Mucosa of stomach (tissue), 1 donor: ENCODE results near the gene TMEM259.

Source experiments
- H3K27me3 ChIP-seq: one replicate; pipeline ENCODE4 v1.7.0; 2013; ENCODE audit warnings: mild to moderate bottlenecking, low read length; ENCODE audit not compliant: control insufficient read depth, insufficient read depth
- H3K36me3 ChIP-seq: one replicate; pipeline ENCODE4 v1.7.0; 2013; ENCODE audit warnings: low read length; ENCODE audit not compliant: control insufficient read depth, insufficient read depth
- H3K4me1 ChIP-seq: one replicate; pipeline ENCODE4 v1.7.0; 2013; ENCODE audit warnings: mild to moderate bottlenecking, low read length; ENCODE audit not compliant: control insufficient read depth, insufficient read depth
- H3K4me3 ChIP-seq: one replicate; pipeline ENCODE4 v1.7.0; 2013; ENCODE audit warnings: low read length
- H3K9ac ChIP-seq: one replicate; pipeline ENCODE4 v1.7.0; 2013; ENCODE audit warnings: mild to moderate bottlenecking, low read length, moderate library complexity
- H3K9me3 ChIP-seq: one replicate; pipeline ENCODE4 v1.7.0; 2013; ENCODE audit warnings: mild to moderate bottlenecking, low read length, moderate library complexity; ENCODE audit not compliant: control insufficient read depth
- donor health status: Pancreatic carcinoma.

Gene TMEM259

GRCh38 chr19:990119-990571 lies 30.8 kb downstream of the TMEM259 start:
- Histone ChIP-seq H3K9ac (no peak overlapping the region), H3K9me3 (no peaks in the 10 kb centered on the region), H3K4me1 (peaks cover 2% of the 10 kb centered on the region), H3K4me3 (no peak overlapping the region), H3K36me3 (no peaks in the 10 kb centered on the region), H3K27me3 (peaks cover 3% of the 10 kb centered on the region)

- Histone ChIP-seq H3K4me1 (peaks cover 7% of the 10 kb centered on the region), H3K36me3 (no peaks in the 10 kb centered on the region)
Observed at GRCh38 chr19:989381-990081, 31.4 kb downstream of the TMEM259 start.

DNA sequence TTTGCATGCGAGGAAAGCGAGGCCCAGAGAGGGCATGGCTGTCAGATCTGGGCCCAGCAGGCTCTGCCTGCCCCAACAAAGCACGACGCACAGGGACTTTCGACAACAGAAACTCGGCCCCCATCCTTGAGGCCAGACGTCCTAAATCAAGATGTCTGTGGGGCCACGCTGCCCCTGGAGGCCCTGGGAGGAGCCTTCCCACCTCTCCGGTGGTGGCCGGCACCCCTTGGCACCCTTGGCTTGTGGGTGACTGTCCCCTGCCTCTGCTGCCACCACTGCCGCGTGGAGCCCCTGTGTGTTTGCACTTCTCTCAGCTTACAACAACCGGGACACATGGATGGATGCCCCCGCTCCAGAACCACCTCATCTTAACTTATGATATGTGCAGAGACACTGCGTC lies 32.4 kb downstream of the TMEM259 start:
- Histone ChIP-seq H3K36me3 (no peaks in the 10 kb centered on the region), H3K4me1 (peaks cover 12% of the 10 kb centered on the region), H3K4me3 (no peak overlapping the region), H3K27me3 (no peaks in the 10 kb centered on the region), H3K9ac (no peak overlapping the region), H3K9me3 (no peaks in the 10 kb centered on the region)

More at GRCh38 chr19:989381-990081, 31.4 kb downstream of the TMEM259 start:
- Histone ChIP-seq H3K9ac (no peak overlapping the region), H3K27me3 (no peaks in the 10 kb centered on the region), H3K9me3 (no peaks in the 10 kb centered on the region), H3K4me3 (no peak overlapping the region)

DNA sequence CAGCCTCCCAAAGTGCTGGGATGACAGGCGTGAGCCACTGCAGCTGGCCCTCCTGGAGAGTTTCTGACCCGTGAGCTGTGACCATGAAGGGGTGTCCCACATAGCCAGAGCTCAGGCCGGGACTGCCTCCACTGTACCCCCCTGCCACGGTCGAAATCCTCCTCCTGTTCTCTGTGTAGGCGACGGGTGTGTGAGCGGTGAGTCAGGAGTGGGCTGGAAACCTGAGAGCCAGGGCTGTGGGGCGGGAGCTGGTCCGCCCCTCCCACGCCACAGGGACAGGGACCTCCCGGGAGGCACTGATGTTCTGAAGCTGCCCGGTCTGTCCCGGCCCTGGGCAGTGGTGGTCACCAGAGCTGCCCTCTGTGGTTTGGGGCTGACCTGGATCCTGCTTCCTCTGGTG lies 32.8 kb downstream of the TMEM259 start:
- H3K9me3 ChIP-seq: no peaks in the 10 kb centered on the region
- no peak overlapping the region for H3K4me3 ChIP-seq
- peaks cover 12% of the 10 kb centered on the region for H3K4me1 ChIP-seq
- H3K9ac ChIP-seq: no peak overlapping the region
- H3K27me3 ChIP-seq: no peaks in the 10 kb centered on the region
- no peaks in the 10 kb centered on the region for H3K36me3 ChIP-seq

DNA sequence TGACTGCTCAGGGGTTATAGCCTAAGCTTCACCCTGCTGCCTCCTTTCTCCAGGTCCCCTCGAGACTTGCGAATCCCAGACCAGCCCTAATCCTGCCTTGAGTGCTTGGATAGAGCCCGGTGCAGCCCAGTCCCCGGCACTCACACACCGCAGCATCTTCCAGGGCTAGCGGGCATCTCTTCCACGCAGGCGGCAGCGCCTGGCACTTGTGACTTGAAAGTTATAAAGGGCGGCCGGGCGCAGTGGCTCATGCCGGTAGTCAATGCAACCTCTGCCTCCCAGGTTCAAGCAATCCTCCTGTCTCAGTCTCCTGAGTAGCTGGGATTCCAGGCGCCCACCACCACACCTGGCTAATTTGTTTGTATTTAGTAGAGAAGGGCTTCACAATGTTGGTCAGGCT lies 34.8 kb downstream of the TMEM259 start:
- no peak overlapping the region for H3K4me3 ChIP-seq
- H3K27me3 ChIP-seq: no peaks in the 10 kb centered on the region
- peaks cover 16% of the 10 kb centered on the region for H3K4me1 ChIP-seq
- no peaks in the 10 kb centered on the region for H3K36me3 ChIP-seq
- H3K9ac ChIP-seq: no peak overlapping the region
- no peaks in the 10 kb centered on the region for H3K9me3 ChIP-seq

- Histone ChIP-seq H3K36me3 (no peaks in the 10 kb centered on the region), H3K4me1 (peaks cover 24% of the 10 kb centered on the region), H3K27me3 (peaks cover 2% of the 10 kb centered on the region), H3K4me3 (peak within 1 kb of the TSS; percentile 62), H3K9me3 (no peaks in the 10 kb centered on the region), H3K9ac (peak within 1 kb of the TSS; percentile 79)
Observed at GRCh38 chr19:984165-984967, 36.6 kb downstream of the TMEM259 start, which contains the start of gene WDR18. TSS of gene WDR18 (plus strand) at chr19:984345. CDS start at chr19:984354, 9 bp downstream.

GRCh38 chr19:982567-983170 lies 38.3 kb downstream of the TMEM259 start:
- Histone ChIP-seq H3K9me3 (no peaks in the 10 kb centered on the region), H3K4me3 (no peak overlapping the region), H3K4me1 (peaks cover 24% of the 10 kb centered on the region), H3K27me3 (peaks cover 2% of the 10 kb centered on the region), H3K9ac (no peak overlapping the region), H3K36me3 (no peaks in the 10 kb centered on the region)

DNA sequence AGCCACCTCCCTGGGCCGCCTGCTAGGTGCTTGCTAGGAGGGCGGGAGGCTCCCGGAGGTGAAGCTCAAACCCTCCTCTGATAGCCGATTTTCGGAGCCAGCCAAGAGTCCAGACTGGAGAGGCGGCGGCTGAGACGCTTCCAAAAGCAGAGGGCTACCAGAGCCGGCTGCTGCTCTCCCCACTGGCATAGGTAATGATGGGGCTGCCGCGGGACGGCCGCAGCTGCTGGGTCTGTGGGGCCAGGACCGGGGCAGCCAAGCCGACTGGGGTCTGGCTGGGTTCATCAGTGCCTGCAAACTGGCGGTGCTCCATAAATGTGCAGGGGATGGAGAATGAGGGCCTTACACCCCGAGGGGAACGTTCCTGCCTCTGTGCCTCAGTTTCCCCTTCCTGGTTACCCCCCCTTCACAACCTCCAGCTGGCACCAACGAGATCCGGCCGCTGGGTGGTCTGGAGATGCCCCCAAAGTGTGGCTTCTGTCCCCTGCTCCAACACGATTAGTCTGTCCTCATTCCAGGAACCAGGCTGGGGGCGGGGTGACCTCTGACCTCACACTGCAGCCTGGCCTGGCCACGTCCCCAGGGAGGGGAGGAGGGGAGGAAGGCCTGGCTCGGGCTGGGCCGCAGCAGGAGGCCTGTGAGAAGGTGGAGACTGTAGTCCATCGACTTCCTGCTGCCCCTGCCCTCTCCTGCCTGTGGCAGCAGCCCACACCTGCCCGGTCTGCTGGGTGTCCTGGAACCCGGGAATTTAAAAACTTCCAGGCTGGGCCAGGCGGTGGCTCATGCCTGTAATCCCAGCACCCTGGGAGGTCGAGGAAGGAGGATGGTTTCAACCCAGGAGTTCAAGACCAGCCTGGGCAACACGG lies 40.6 kb downstream of the TMEM259 start:
- peaks cover 2% of the 10 kb centered on the region for H3K27me3 ChIP-seq
- H3K36me3 ChIP-seq: no peaks in the 10 kb centered on the region
- no peak overlapping the region for H3K9ac ChIP-seq
- H3K4me1 ChIP-seq: peaks cover 24% of the 10 kb centered on the region
- no peaks in the 10 kb centered on the region for H3K9me3 ChIP-seq
- H3K4me3 ChIP-seq: no peak overlapping the region

DNA sequence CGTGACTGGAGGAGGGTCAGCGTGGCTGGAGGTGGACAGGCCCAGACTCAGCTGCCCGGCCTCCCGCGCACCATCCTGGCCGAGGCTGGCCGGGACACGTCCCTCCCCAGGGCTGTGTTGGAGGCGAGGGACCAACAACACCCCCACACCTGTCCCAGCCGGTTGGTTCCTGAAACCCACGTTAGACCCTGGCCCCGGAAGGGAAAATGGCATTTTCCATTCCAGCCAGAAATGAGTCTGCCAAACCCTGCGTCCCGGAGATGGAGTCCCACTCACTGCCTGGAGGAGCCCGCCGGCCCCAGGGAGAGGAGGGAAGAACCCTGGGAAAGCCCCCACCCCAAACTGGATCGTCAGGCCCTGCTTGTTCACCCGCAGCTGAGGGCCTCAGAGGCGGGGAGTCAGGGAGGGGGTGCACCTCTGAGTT lies 41.6 kb downstream of the TMEM259 start:
- Histone ChIP-seq H3K36me3 (no peaks in the 10 kb centered on the region), H3K4me3 (no peak overlapping the region), H3K9ac (no peak overlapping the region), H3K4me1 (peaks cover 16% of the 10 kb centered on the region), H3K9me3 (no peaks in the 10 kb centered on the region), H3K27me3 (peaks cover 2% of the 10 kb centered on the region)

GRCh38 chr19:977058-977464 lies 43.9 kb downstream of the TMEM259 start:
- Histone ChIP-seq H3K4me1 (peaks cover 8% of the 10 kb centered on the region), H3K27me3 (peaks cover 2% of the 10 kb centered on the region), H3K36me3 (no peaks in the 10 kb centered on the region), H3K4me3 (no peak overlapping the region), H3K9me3 (no peaks in the 10 kb centered on the region), H3K9ac (no peak overlapping the region)

DNA sequence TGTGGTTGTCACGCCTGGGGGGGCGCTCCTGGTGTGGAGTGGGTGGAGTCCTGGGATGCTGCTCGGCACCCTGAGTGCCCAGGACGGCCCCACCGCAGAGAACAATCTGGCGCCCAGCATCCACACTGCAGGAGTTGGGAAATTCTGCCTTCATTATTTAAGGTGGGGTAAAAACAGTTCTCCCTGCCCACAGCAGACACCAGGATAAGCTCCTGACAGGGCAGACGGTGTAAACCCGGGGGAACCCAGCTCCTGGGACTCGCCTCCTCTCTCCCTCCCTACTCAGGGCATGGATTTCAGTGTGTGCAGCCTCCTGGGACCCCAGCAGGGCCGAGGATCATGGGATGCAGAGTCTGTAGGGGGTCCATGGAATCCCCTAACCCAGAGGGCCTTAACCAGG lies 44.4 kb downstream of the TMEM259 start:
- Histone ChIP-seq H3K9me3 (no peaks in the 10 kb centered on the region), H3K36me3 (no peaks in the 10 kb centered on the region), H3K27me3 (peaks cover 2% of the 10 kb centered on the region), H3K4me3 (no peak overlapping the region), H3K9ac (no peak overlapping the region), H3K4me1 (peaks cover 8% of the 10 kb centered on the region)
